ENCODE results near the gene LMBRD1. TPM values are rescaled to one million over a fixed set of nuclear protein-coding genes. Genes with fewer than 3 reads are reported as not detected.

The LMBRD1 gene
- total RNA-seq, 1 experiment from 2014 or later, result 26.3 TPM

DNA sequence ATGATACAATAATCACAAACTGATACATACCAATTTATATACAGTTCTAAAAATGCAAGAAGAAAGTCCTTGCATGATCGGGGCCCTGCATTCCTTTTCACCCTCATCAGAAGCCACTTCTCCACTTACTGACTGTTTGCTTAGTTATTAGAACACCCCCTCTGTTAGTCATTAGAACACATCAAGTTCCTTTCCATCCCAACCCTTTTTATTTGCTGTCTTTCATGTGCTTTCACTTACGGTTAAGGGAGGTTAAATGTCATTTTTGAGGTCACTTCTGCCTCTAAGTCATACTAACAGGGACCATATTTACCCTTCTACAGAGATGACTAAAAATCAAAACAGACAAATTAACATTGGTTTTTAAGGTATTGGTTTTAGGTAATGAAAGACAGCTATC is 149.1 kb downstream of the LMBRD1 start:
- no peak for DNase-seq (ENCODE audit: extremely low read depth, low read depth)

DNA sequence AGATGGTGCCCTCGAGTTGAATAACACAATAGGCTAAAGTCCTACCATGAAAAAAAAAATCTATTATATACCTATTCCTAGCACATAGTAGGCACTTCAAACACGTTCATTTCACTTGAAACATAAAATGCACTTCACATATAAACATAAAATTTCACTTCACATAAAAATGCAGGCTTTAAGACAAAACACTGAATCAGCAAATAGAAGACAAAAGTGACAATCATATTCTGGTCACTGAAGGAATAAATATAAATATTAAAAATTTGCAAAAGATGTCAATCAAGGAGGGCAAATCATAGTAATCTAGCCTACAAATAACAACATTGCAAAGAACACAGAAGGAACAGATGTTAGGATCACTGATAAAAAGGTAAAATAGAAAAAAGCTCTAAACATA is 153.1 kb downstream of the LMBRD1 start:
- no peak for DNase-seq (ENCODE audit: extremely low read depth, low read depth)

DNA sequence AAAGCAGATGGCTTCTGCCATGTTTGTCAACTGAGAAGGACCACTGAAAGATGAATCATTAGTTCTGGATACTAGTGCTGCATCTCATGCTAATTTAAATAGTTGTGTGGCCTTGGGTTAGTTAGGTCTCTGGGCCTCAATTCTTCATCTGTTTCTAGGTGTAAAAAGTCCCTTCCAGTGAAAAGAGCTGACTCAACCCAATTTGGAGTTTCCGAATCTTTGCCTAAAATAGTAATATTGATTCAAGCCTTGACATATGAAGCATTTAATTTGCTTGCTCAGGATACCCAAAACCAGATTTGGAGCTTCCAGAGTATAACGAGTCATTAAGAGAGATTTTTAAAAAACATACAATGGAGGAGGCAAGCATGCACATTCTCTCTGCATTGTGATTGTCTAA is 163.9 kb downstream of the LMBRD1 start:
- DNase-seq (ENCODE audit: extremely low read depth, low read depth), result no peak

DNA sequence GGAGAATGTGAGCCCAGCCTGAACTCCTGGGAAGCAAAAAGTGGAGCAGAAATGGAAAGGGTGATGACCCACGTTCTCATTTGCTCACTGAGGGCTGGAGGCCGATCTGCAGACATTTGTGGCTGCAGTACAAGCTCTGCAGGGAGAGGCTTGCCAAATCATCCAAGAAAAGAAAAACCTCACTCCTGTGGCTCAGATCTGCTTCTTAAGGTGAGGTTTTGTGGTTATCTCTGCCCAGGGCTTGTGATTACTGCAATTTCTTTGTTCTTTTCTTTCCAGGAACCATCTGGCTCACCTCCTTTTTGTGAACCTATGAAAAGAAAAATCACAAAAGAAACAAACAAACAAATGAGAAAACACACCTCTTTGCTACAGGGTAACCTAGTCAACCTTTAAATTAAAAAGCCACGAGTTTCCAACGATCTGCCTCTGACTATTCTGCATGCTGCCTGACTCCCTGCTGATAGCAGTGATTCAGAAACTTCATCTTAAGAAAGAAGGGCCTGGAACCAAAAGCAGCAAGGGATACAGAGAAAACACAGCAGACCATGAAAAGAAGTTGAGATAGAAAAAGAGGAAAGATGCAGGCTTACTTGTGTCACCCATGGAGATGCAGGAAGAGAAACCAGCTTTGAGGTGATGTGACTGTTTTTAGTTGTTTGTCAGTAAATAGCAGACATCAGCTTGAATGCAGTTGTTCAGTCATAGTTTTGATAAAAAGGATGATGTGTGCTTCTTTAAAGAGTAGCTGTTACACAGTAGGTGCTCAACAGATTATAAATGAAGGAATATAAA is 165.1 kb downstream of the LMBRD1 start:
- no peak for DNase-seq (ENCODE audit: extremely low read depth, low read depth)

DNA sequence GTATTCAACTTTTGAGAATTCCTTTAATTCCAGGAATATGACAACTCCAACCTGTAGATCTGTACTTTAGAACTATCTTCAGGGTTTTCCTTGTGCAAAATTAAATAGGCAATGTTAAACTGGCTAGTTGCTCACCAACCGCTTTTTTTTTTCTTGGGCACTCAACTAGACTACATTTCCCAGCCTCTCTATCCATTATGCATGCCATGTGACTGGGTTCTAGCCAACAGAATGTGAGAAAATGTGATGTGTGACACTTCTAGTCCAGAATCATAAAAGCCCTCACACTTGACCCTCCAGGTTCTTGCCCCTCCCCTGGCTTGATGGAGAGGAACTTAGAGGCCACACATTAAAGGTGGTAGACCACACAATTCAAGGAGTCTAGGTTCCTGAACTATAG is 166.0 kb downstream of the LMBRD1 start:
- DNase-seq (ENCODE audit: extremely low read depth, low read depth), result no peak

DNA sequence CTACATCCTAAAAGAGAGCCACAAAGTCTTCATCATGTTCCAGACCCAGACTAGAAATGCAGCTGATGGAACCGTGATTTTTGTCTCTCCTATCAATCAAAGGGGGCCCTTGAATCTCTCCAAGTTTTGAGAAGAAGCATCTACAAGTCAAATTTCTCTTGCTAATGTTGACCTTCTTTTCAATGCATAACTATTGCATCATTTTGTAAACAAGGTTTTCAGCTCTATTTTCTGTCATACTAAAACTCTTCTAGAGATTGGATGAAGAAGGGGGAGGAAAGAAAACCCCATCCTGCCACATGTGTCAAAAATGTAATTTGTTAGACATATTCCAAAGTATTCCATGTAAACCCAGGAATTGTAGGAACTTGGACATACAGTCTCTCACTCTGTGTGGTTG is 169.2 kb downstream of the LMBRD1 start:
- no peak for DNase-seq (ENCODE audit: extremely low read depth, low read depth)

DNA sequence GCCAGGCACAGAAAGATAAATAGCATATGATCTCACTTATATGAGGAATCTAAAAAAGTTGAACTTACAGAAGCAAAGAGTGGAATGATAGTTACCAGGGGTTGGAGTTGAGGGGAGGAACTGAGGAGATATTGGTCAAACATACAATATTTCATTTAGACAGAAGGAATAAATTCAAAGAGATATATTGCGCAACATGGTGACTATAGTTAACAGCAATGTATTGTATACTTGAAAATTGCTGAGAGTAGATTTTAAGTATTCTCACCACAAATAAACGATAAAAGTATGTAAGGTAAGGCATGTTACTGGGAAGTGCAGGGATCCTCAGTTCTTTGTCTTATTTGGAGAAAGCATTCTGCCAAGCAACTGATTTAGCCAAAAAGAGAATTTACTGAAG is 171.9 kb downstream of the LMBRD1 start:
- DNase-seq (ENCODE audit: extremely low read depth, low read depth), result no peak

Other genes with a start within 250 kb of the LMBRD1 start
- gene COL19A1, start 69.5 kb upstream of the LMBRD1 start, total RNA-seq (2014; rRNA removed; shearing (Covaris generic)), result 0.12 TPM in 1 of 2 replicates, not detected in the other